B cell (primary cell): ENCODE data around the gene BIRC2. TPM values are rescaled to one million over a fixed set of nuclear protein-coding genes. Genes with fewer than 3 reads are reported as not detected.

Experiments
- ATAC-seq: fragments of 200-7000 bp; cut with Tn5 transposase; one replicate; pipeline ENCODE4 v1.10.0; 2021; ENCODE audit warnings: low read depth, mild to moderate bottlenecking, moderate number of reproducible peaks, moderate library complexity
- CTCF ChIA-PET: fragments of 350-600 bp; sonication (Branson Sonifier 250); formaldehyde crosslinking; loops from one replicate; lab custom pipeline; 2021; ENCODE audit warnings: antibody characterized with exemption, inconsistent platforms; lab: Charles Lee
- POLR2A ChIA-PET: fragments of 350-600 bp; sonication (Branson Sonifier 250); formaldehyde crosslinking; loops from one replicate; lab custom pipeline; 2021; ENCODE audit warnings: antibody characterized with exemption; lab: Charles Lee
- DNase-seq: peaks from one replicate; pipeline ENCODE4 v3.0.0; 2013
- H2AFZ ChIP-seq: 2 replicates; pipeline ENCODE4 v1.6.1; 2012; ENCODE audit warnings: mild to moderate bottlenecking, low read depth, low read length; ENCODE audit not compliant: insufficient read depth, poor library complexity, severe bottlenecking
- H3K27ac ChIP-seq, 2 donors: 1 replicate in 1 of 2; 2 replicates in 1 of 2; pipeline ENCODE4 v1.5.1; 2012 to 2013; ENCODE audit warnings: low read length in 2 of 2, mild to moderate bottlenecking in 2 of 2, moderate library complexity in 1 of 2
- H3K27me3 ChIP-seq, 4 experiments: fragments of 200-600 bp in 1 of 4; sonication (generic) in 1 of 4; replicated peaks in 1 of 4; 1 replicate in 2 of 4; 2 replicates in 2 of 4; pipeline versions ENCODE4 v1.6.1 to v1.7.0; 2013 to 2016; ENCODE audit warnings: low read length in 3 of 4, mild to moderate bottlenecking in 2 of 4, mixed read lengths in 1 of 4, moderate library complexity in 1 of 4; ENCODE audit not compliant: insufficient read depth in 4 of 4, control insufficient read depth in 3 of 4; ENCODE audit errors: control extremely low read depth in 1 of 4
- H3K36me3 ChIP-seq, 2 experiments: replicated peaks in 1 of 2; 1 replicate in 1 of 2; 2 replicates in 1 of 2; pipeline versions ENCODE4 v1.6.1 to v1.7.1; 2013; ENCODE audit warnings: low read length in 1 of 2; ENCODE audit not compliant: insufficient read depth in 2 of 2, control insufficient read depth in 1 of 2; ENCODE audit errors: control extremely low read depth in 1 of 2, extremely low read depth in 1 of 2
- H3K4me1 ChIP-seq, 2 donors: fragments of 200-600 bp in 1 of 2; sonication (generic) in 1 of 2; 1 replicate in 1 of 2; 2 replicates in 1 of 2; pipeline versions ENCODE4 v1.5.1 to v1.6.1; 2013 to 2017; ENCODE audit warnings: low read length in 2 of 2; ENCODE audit not compliant: control insufficient read depth in 2 of 2, insufficient read depth in 2 of 2
- H3K4me2 ChIP-seq: replicated peaks from 2 replicates; pipeline ENCODE3; 2012; ENCODE audit warnings: mild to moderate bottlenecking, low read depth, low read length; ENCODE audit not compliant: poor library complexity, severe bottlenecking
- H3K4me3 ChIP-seq, 5 experiments: fragments of 200-600 bp in 1 of 5; sonication (generic) in 1 of 5; 1 replicate in 3 of 5; 2 replicates in 2 of 5; pipeline versions ENCODE4 v1.5.1 to v1.7.0; 2011 to 2016; ENCODE audit warnings: low read length in 4 of 5, mild to moderate bottlenecking in 4 of 5, low read depth in 2 of 5, control low read depth in 1 of 5, moderate library complexity in 1 of 5; ENCODE audit not compliant: insufficient read depth in 1 of 5; ENCODE audit errors: control extremely low read depth in 1 of 5, extremely low read depth in 1 of 5
- H3K79me2 ChIP-seq: fragments of 200-600 bp; sonication (generic); one replicate; pipeline ENCODE4 v1.6.0; 2016; ENCODE audit warnings: low read length; ENCODE audit not compliant: control insufficient read depth, insufficient read depth
- H3K9ac ChIP-seq: fragments of 200-600 bp; sonication (generic); 2 replicates; pipeline ENCODE4 v1.6.1; 2017; ENCODE audit warnings: mild to moderate bottlenecking, low read length, moderate library complexity
- H3K9me3 ChIP-seq, 3 donors: one replicate each; pipeline versions ENCODE4 v1.6.1 to v1.7.1; 2013; ENCODE audit warnings: low read length in 2 of 3; ENCODE audit not compliant: control insufficient read depth in 2 of 3, insufficient read depth in 1 of 3; ENCODE audit errors: control extremely low read depth in 1 of 3
- H4K20me1 ChIP-seq: 2 replicates; pipeline ENCODE4 v1.6.0; 2012; ENCODE audit warnings: mild to moderate bottlenecking, low read length; ENCODE audit not compliant: insufficient read depth, control insufficient read depth, poor library complexity, severe bottlenecking
- H3K27ac Mint-ChIP-seq: one replicate; pipeline ENCODE4 v1.8.0; 2021; ENCODE audit warnings: mixed read lengths
- H3K27me3 Mint-ChIP-seq: one replicate; pipeline ENCODE4 v1.8.0; 2021; ENCODE audit warnings: mixed read lengths
- H3K4me1 Mint-ChIP-seq: one replicate; pipeline ENCODE4 v1.8.0; 2021; ENCODE audit warnings: mixed read lengths
- H3K4me3 Mint-ChIP-seq: one replicate; pipeline ENCODE4 v1.8.0; 2021; ENCODE audit warnings: mixed read lengths
- H3K9me3 Mint-ChIP-seq: one replicate; pipeline ENCODE4 v1.8.0; 2022; ENCODE audit warnings: mixed read lengths; ENCODE audit not compliant: insufficient read depth
- EZH2 ChIP-seq: IDR thresholded peaks from 2 replicates; pipeline ENCODE4 v1.6.1; 2012; ENCODE audit warnings: borderline replicate concordance, low read depth, mild to moderate bottlenecking, moderate library complexity, low read length; ENCODE audit not compliant: insufficient read depth, poor library complexity, severe bottlenecking
- WGBS: methylation state at CpG from one replicate; pipeline ENCODE4 v1.1.5; 2013; ENCODE audit warnings: missing lambda C conversion rate; ENCODE audit not compliant: insufficient coverage; 5-methylcytosine and 5-hydroxymethylcytosine counted together
- intact Hi-C: fragments of 100-400 bp; cut with micrococcal nuclease; formaldehyde crosslinking; loops from one replicate; pipeline ENCODE4 v1.10.0; 2022
- polyA plus RNA-seq: library from polyadenylated mRNA; depleted of rRNA; stranded (reverse); fragments of >200 nt; gene quantifications from 2 replicates; pipeline ENCODE4 v1.2.3, GENCODE V29; 2012
- total RNA-seq, 2 donors: library from RNA; stranded (reverse); fragments of 120-200 nt in 1 of 2; gene quantifications; 1 replicate in 1 of 2; 2 replicates in 1 of 2; pipeline versions ENCODE4 v1.2.3 to v1.2.4, GENCODE V29; 2013 to 2022
- TF ChIP-seq, protein P1 (sequence below): fragments of 200-600 bp; IDR thresholded peaks from one replicate; pipeline ENCODE4 v1.8.0; 2022; ENCODE audit warnings: antibody characterized with exemption, mild to moderate bottlenecking

BIRC2 gene
- total and polyA plus RNA-seq, 2 donors (not counting 1 experiment from before 2014, with no cell fraction given) = 20.1 to 51.0 TPM

DNA sequence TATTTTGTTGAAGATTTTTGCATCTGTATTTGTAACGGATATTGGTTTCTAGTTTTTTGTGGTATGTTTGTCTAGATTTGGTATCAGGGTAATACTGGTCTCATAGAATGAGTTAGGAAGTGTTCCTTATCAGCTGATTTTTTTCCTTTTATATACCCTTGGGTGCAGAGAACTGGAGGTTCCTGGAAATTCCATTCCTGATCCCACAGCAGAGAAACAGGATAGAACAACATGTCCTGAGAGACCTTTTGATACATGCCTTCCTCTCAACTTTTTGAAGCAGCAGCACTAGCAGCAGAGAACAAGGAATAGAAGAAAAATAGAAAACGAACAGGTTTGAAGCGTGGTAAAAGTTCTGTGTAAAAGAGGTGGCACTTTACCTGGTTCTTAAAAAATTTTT is 36.8 kb downstream of the BIRC2 start:
- no peak overlapping the region for H3K4me3 ChIP-seq
- no peak overlapping the region for H3K9ac ChIP-seq
- Mint-ChIP-seq H3K4me3 (no peak overlapping the region), H3K4me1 (no peaks in the 10 kb centered on the region), H3K9me3 (no peaks in the 10 kb centered on the region), H3K27me3 (no peaks in the 10 kb centered on the region), H3K27ac (no peak overlapping the region)
- intact Hi-C loops = no loop called here
- H3K4me1 ChIP-seq = no peaks in the 10 kb centered on the region
- no peaks in the 10 kb centered on the region for H4K20me1 ChIP-seq
- 100% methylated on average over 3 of the region's 3 CpGs for WGBS
- H3K4me2 ChIP-seq = no peak overlapping the region
- POLR2A ChIA-PET = no interaction called here
- TF ChIP-seq, protein P1, sequence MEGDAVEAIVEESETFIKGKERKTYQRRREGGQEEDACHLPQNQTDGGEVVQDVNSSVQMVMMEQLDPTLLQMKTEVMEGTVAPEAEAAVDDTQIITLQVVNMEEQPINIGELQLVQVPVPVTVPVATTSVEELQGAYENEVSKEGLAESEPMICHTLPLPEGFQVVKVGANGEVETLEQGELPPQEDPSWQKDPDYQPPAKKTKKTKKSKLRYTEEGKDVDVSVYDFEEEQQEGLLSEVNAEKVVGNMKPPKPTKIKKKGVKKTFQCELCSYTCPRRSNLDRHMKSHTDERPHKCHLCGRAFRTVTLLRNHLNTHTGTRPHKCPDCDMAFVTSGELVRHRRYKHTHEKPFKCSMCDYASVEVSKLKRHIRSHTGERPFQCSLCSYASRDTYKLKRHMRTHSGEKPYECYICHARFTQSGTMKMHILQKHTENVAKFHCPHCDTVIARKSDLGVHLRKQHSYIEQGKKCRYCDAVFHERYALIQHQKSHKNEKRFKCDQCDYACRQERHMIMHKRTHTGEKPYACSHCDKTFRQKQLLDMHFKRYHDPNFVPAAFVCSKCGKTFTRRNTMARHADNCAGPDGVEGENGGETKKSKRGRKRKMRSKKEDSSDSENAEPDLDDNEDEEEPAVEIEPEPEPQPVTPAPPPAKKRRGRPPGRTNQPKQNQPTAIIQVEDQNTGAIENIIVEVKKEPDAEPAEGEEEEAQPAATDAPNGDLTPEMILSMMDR = no peak
- TF ChIP-seq EZH2 = no peak
- H3K36me3 ChIP-seq = peaks cover 7 to 22% of the 10 kb centered on the region in 2 experiments
- H3K27me3 ChIP-seq = no peaks in the 10 kb centered on the region
- no peak overlapping the region for H2AFZ ChIP-seq
- CTCF ChIA-PET = interaction anchor here (1.4 to 2.1 kb wide), 4 partner anchors 9 to 229 kb away, joined by 3 to 6 read pairs (median 6); no protein-coding TSS in a partner anchor
- ATAC-seq (no peak), DNase-seq (no peak)
- H3K79me2 ChIP-seq = no peaks in the 10 kb centered on the region
- H3K9me3 ChIP-seq = no peaks in the 10 kb centered on the region
- H3K27ac ChIP-seq = no peak overlapping the region

DNA sequence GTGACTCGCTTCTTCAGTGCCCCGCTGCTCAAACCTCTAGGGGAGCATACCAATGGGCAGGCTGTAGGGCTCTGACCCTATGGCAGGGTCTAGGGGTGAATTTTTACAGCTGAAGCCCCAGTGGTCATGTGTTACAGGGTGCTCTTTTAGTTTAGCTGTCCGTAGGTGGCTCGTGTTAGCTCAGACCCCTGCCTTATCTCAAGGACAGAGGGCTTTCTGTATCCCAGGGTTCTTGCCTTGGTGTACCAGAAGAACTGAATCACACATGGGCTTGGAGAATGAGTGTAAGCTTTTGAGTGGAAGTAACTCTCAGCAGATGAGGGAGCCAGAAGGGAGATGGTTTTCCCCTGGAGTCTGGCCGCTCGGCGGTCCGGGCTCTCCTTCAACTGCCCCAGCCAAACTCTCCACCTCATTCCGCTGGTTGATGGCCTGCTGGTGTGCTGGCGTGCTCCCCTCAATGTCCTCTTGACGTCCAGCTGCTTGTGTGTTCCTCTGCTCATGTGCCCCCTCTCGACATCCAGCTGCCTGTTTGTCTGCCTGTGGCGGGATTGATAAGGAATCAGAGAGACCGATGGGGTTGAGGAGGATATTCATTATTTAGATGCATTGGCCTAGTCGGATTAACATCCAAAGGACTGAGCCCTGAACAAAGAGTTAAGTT is 37.5 kb downstream of the BIRC2 start:
- TF ChIP-seq, protein P1 = no peak
- TF ChIP-seq EZH2 = no peak
- H3K27me3 Mint-ChIP-seq = no peaks in the 10 kb centered on the region
- ChIA-PET CTCF (interaction anchor here (1.4 to 2.1 kb wide), 4 partner anchors 8 to 228 kb away, joined by 3 to 6 read pairs (median 6); no protein-coding TSS in a partner anchor), POLR2A (no interaction called here)
- H3K4me3 Mint-ChIP-seq = no peak overlapping the region
- peaks cover under 1% of the 10 kb centered on the region for H3K4me1 Mint-ChIP-seq
- no peaks in the 10 kb centered on the region for H4K20me1 ChIP-seq
- intact Hi-C loops = no loop called here
- 98% methylated on average over 13 of the region's 15 CpGs for WGBS
- no peak overlapping the region for H3K4me2 ChIP-seq
- H3K4me1 ChIP-seq = no peaks in the 10 kb centered on the region
- no peak overlapping the region for H3K27ac Mint-ChIP-seq
- H3K4me3 ChIP-seq = no peak overlapping the region
- H2AFZ ChIP-seq = no peak overlapping the region
- H3K27ac ChIP-seq = no peak overlapping the region
- no peaks in the 10 kb centered on the region for H3K27me3 ChIP-seq
- DNase-seq (no peak), ATAC-seq (no peak)
- peaks cover 5 to 15% of the 10 kb centered on the region in 2 experiments for H3K36me3 ChIP-seq
- H3K9ac ChIP-seq = no peak overlapping the region
- H3K9me3 Mint-ChIP-seq = no peaks in the 10 kb centered on the region
- no peaks in the 10 kb centered on the region for H3K9me3 ChIP-seq
- H3K79me2 ChIP-seq = no peaks in the 10 kb centered on the region
